A549 treated with DMSO at 1 μM for 4 hours (cell line): Measurements from ENCODE around the gene TMEM59L. TPM values are rescaled to one million over a fixed set of nuclear protein-coding genes. Genes with fewer than 3 reads are reported as not detected.

Experiments used
- total RNA-seq: library from RNA; stranded (reverse); fragments of 200-300 nt; extraction: Qiagen RNA extraction; gene quantifications from 5 replicates; pipeline ENCODE4 v1.2.3, GENCODE V29; 2022; ENCODE audit warnings: low read depth

Gene TMEM59L
- total RNA-seq: 3.6 to 6.3 TPM (median 5.4 TPM) in 5 replicates

GRCh38 chr19:18612772-18613588, at the start of gene TMEM59L:
TSS of gene TMEM59L (plus strand) at chr19:18612870. CDS start at chr19:18612959, 89 bp downstream.

DNA sequence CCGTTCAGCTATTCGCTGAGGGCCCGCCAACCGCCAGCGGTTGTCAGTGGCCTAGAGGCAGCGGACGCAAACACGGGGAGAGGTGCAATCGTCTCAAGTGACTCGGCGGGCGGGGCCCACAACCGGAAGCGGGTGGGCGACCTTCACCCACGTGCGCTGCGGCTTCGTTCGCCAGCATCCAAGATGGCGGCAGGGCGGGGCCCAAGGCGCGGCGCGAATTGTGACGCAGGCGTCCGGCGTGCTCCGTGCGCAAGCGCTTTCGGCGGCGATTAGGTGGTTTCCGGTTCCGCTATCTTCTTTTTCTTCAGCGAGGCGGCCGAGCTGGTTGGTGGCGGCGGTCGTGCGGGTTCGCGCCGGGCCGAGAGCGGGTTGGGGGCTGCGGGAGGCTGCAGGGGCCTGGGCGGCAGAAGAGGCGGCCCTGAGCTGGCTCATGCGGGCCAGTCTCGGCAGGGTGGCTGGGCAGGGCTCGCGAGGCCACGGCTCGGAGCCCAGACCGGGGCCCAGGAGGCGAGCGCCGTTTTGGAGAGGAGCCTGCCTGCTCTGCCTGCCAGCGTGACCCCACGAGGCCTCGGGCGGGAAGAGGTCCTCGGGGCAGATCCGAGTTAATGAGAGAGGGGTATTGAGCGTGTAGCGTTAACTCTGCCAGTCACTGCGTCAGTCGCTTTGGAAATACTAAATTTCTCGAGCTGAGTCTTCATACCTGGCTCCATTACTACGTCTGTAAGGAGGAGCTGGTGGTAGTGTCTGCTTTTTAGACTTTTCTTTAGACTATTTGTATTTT, 40.9 kb upstream of the TMEM59L start, which contains the start of gene UBA52:
UBA52 (plus strand) TSS at position 294 of the 781 bp plus-strand sequence. CDS start 1,444 bp downstream, outside the sequence.

GRCh38 chr19:18588611-18589379, 23.9 kb upstream of the TMEM59L start, which contains the start of gene REX1BD:
TSS of gene REX1BD (plus strand) at chr19:18588798. CDS start at chr19:18588802, 4 bp downstream.

GRCh38 chr19:18606281-18607225, 6.1 kb upstream of the TMEM59L start, which contains the start of gene CRLF1:
TSS of gene CRLF1 (minus strand) at chr19:18606799. CDS start at chr19:18606656, 143 bp downstream.

GRCh38 chr19:18636969-18637629, 24.4 kb downstream of the TMEM59L start, which contains the start of gene KLHL26:
TSS of gene KLHL26 (plus strand) at chr19:18637028. CDS start at chr19:18637055, 27 bp downstream.

Other genes starting within 250 kb of the TMEM59L start
- gene GDF15, start 226.7 kb upstream of the TMEM59L start, total RNA-seq: 40.6 to 72.6 TPM (median 50.5 TPM) in 5 replicates
- gene LRRC25, start 215.2 kb upstream of the TMEM59L start, total RNA-seq: not detected in 5 replicates
- gene SSBP4, start 193.5 kb upstream of the TMEM59L start, total RNA-seq: 42.9 to 62.5 TPM (median 44.8 TPM) in 5 replicates
- gene ISYNA1, start 174.7 kb upstream of the TMEM59L start, total RNA-seq: 30.2 to 44.3 TPM (median 37.1 TPM) in 5 replicates
- 4.9 to 5.5 TPM (median 5.0 TPM) in 5 replicates for gene ELL, start 90.8 kb upstream of the TMEM59L start, total RNA-seq
- 133 to 151 TPM (median 136 TPM) in 5 replicates for gene FKBP8, start 69.3 kb upstream of the TMEM59L start, total RNA-seq
- gene KXD1, start 55.0 kb upstream of the TMEM59L start, total RNA-seq: 87.9 to 111 TPM (median 98.4 TPM) in 5 replicates
- 1,087 to 1,167 TPM (median 1,108 TPM) in 5 replicates for gene UBA52, start 41.0 kb upstream of the TMEM59L start, total RNA-seq
- gene REX1BD, start 24.1 kb upstream of the TMEM59L start, total RNA-seq: 37.0 to 53.9 TPM (median 50.4 TPM) in 5 replicates
- 1.5 to 4.5 TPM (median 3.0 TPM) in 5 replicates for gene CRLF1, start 6.1 kb upstream of the TMEM59L start, total RNA-seq
- gene KLHL26, start 24.2 kb downstream of the TMEM59L start, total RNA-seq: 3.1 to 4.4 TPM (median 3.2 TPM) in 5 replicates
- 2.2 to 5.6 TPM (median 4.6 TPM) in 5 replicates for gene CRTC1, start 70.8 kb downstream of the TMEM59L start, total RNA-seq
- gene COMP, start 178.4 kb downstream of the TMEM59L start, total RNA-seq: 0.03 to 0.06 TPM (median 0.06 TPM) in 3 of 5 replicates, not detected in the others
- gene UPF1, start 219.1 kb downstream of the TMEM59L start, total RNA-seq: 33.4 to 45.5 TPM (median 44.3 TPM) in 5 replicates